HepG2 (cell line): ENCODE measurements around the gene SCN9A. TPM values are rescaled to one million over a fixed set of nuclear protein-coding genes. Genes with fewer than 3 reads are reported as not detected.
"Not testable (repeated sequence)": the region's sequence is repeated elsewhere in the genome, so short reads cannot be mapped to it uniquely, and the experiment has no call there.

Experiments
- ATAC-seq: fragments of 200-7000 bp; cut with Tn5 transposase; 3 replicates; pipeline ENCODE4 v1.9.1; 2020; ENCODE audit warnings: mild to moderate bottlenecking, moderate library complexity
- BruUV-seq: library from RNA; stranded (reverse); fragments of 400-500 nt; replicated peaks from 2 replicates; lab custom pipeline; 2021; lab: Mats Ljungman, UMichigan
- CTCF ChIA-PET: fragments of 300-600 bp; formaldehyde crosslinking; extraction: SDS; loops from one replicate; lab custom pipeline; 2021; ENCODE audit warnings: low total read pairs, inconsistent platforms, low intra/inter-chr PET ratio; lab: Yijun Ruan, JAX
- POLR2A ChIA-PET: fragments of 350-600 bp; sonication (Branson Sonifier 250); formaldehyde crosslinking; loops from one replicate; lab custom pipeline; 2020; ENCODE audit warnings: antibody characterized with exemption, inconsistent platforms; lab: Yijun Ruan, JAX
- DNase-seq: peaks from one replicate; pipeline ENCODE4 v3.0.0-alpha.2; 2015; ENCODE audit warnings: low spot score
- FAIRE-seq: peaks from 3 replicates; lab custom pipeline; 2011; peaks lifted over from hg19 to GRCh38; lab: Jason Lieb, UNC
- H2AFZ ChIP-seq: one replicate; pipeline ENCODE4 v1.6.1; 2011; ENCODE audit warnings: low read length, inconsistent platforms
- H3K27ac ChIP-seq: fragments of 300-600 bp; 3 replicates; pipeline ENCODE4 v1.8.0; 2011; ENCODE audit warnings: mixed run types, mild to moderate bottlenecking, mixed read lengths, low read length, inconsistent platforms; ENCODE audit not compliant: insufficient read depth; ENCODE audit errors: extremely low read length
- H3K27me3 ChIP-seq, 2 experiments: fragments of 200-600 bp in 1 of 2; 2 replicates in 1 of 2; 3 replicates in 1 of 2; pipeline versions ENCODE4 v1.6.0 to v1.8.0; 2011; ENCODE audit warnings: low read length in 2 of 2, mild to moderate bottlenecking in 2 of 2, moderate library complexity in 2 of 2, inconsistent platforms in 1 of 2; ENCODE audit not compliant: insufficient read depth in 2 of 2, control insufficient read depth in 1 of 2
- H3K36me3 ChIP-seq, 2 experiments: fragments of 200-600 bp in 1 of 2; replicated peaks in 1 of 2; 2 replicates in 1 of 2; 3 replicates in 1 of 2; pipeline versions ENCODE4 v1.5.1 to v1.8.0; 2011; ENCODE audit warnings: low read length in 2 of 2, inconsistent platforms in 1 of 2; ENCODE audit not compliant: insufficient read depth in 2 of 2, control insufficient read depth in 1 of 2
- H3K4me1 ChIP-seq: 2 replicates; pipeline ENCODE4 v1.5.1; 2012; ENCODE audit warnings: low read length, inconsistent platforms; ENCODE audit not compliant: insufficient read depth
- H3K4me2 ChIP-seq: 2 replicates; pipeline ENCODE4 v1.6.0; 2011; ENCODE audit warnings: low read depth, low read length, inconsistent platforms
- H3K4me3 ChIP-seq, 3 experiments: fragments of 200-600 bp in 1 of 3; sonication (generic), shearing (Covaris generic) in 1 of 3; replicated peaks in 1 of 3; 2 replicates each; pipeline ENCODE4 v1.5.1; 2011 to 2016; ENCODE audit warnings: low read length in 3 of 3, inconsistent platforms in 2 of 3, low read depth in 2 of 3, mild to moderate bottlenecking in 2 of 3, control low read depth in 1 of 3, mixed read lengths in 1 of 3; ENCODE audit not compliant: insufficient read depth in 1 of 3
- H3K79me2 ChIP-seq: one replicate; pipeline ENCODE4 v1.6.1; 2011; ENCODE audit warnings: low read length, inconsistent platforms; ENCODE audit not compliant: insufficient read depth
- H3K9ac ChIP-seq: 2 replicates; pipeline ENCODE4 v1.6.0; 2011; ENCODE audit warnings: mild to moderate bottlenecking, low read depth, low read length, inconsistent platforms; ENCODE audit not compliant: insufficient read depth
- H3K9me3 ChIP-seq: 2 replicates; pipeline ENCODE4 v1.5.1; 2012; ENCODE audit warnings: mild to moderate bottlenecking, low read length
- H4K20me1 ChIP-seq: 2 replicates; pipeline ENCODE4 v1.6.0; 2011; ENCODE audit warnings: inconsistent platforms, mild to moderate bottlenecking, low read length, moderate library complexity; ENCODE audit not compliant: insufficient read depth
- MAFF ChIP-seq: IDR thresholded peaks from 2 replicates; pipeline ENCODE4 v1.6.1; 2011; ENCODE audit warnings: low read depth, low read length, improper control_type of control experiment
- MAFK ChIP-seq, 2 experiments: IDR thresholded peaks in 1 of 2; conservative IDR thresholded peaks in 1 of 2; 2 replicates each; pipeline ENCODE4 v1.6.1; 2011; ENCODE audit warnings: improper control_type of control experiment in 2 of 2, low read length in 2 of 2
- ZNF317 ChIP-seq: sonication (generic); formaldehyde crosslinking; IDR thresholded peaks from 2 replicates; pipeline ENCODE4 v1.5.0; 2020; ENCODE audit warnings: mild to moderate bottlenecking, missing genetic modification reagents
- ZNF430 ChIP-seq: sonication (generic); formaldehyde crosslinking; IDR thresholded peaks from 2 replicates; pipeline ENCODE4 v1.9.0; 2021; ENCODE audit warnings: mild to moderate bottlenecking, missing genetic modification reagents
- WGBS: methylation state at CpG from one replicate; pipeline ENCODE4 v1.1.6; 2017; ENCODE audit warnings: low lambda C conversion rate; 5-methylcytosine and 5-hydroxymethylcytosine counted together
- in situ Hi-C: cut with HindIII; loops from 2 replicates; pipeline ENCODE4 v1.10.0; 2017; ENCODE audit warnings: low pct_unique_long_range_greater_than_20kb; ENCODE audit not compliant: extremely low pct_ligation_motif_present
- intact Hi-C: fragments of 100-400 bp; cut with micrococcal nuclease; formaldehyde crosslinking; loops from one replicate; pipeline ENCODE4 v1.10.0; 2022; ENCODE audit not compliant: unreplicated experiment
- polyA plus RNA-seq, 8 experiments: library from polyadenylated mRNA; depleted of rRNA in 3 of 8; stranded (reverse) in 7 of 8; unstranded in 1 of 8; fragments of >200 nt; fragmentation: Illumina TruSeq in 4 of 8; extraction: Trizol in 4 of 8; gene quantifications; 2 replicates each; pipeline versions ENCODE4 v1.2.1 to v1.2.3, GENCODE V29; 2011 to 2016; ENCODE audit warnings: low read depth in 4 of 8, missing spikeins in 1 of 8, mixed read lengths in 1 of 8; ENCODE audit not compliant: insufficient read depth in 1 of 8
- total RNA-seq, 5 experiments: library from RNA; depleted of rRNA; stranded (reverse); fragments of >200 nt; fragmentation: Illumina TruSeq; extraction: Trizol; gene quantifications; 2 replicates each; pipeline ENCODE4 v1.2.3, GENCODE V29; 2016; ENCODE audit warnings: low read depth in 1 of 5

SCN9A gene
- total and polyA plus RNA-seq, 2 of the 13 experiments (the other 11 are each of a cell fraction or from before 2014, with no cell fraction given), result 15.3 to 24.3 TPM

DNA sequence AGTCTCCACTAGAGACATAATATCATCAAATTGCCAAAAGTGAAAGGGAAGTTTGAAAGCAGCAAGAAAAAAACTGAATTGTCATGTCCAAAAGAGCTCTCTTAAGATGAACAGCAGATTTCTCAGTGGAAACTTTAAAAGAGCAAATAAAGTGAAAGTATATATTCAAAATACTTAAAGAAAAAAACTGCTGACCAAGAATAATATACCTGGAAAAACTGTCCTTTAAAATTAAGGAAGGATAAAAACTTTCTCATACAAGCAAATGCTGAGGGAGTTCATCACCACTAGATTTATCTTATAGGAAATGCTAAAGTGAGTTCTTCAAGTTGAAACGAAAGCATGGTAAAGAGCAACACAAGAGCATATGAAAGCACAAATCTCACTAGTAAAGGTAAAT lies 164.7 kb downstream of the SCN9A start:
- WGBS, result 98% methylated on average over 1 of the region's 1 CpG
- H3K79me2 ChIP-seq, result no peaks in the 10 kb centered on the region
- peak; percentile 55 to 80 for TF ChIP-seq MAFK (conservative IDR thresholded peaks at IDR 0.05 in 1 of 2, IDR thresholded peaks at IDR 0.05 in 1 of 2; ENCODE audit: low read length in 2 of 2)
- TF ChIP-seq MAFF, result peak; percentile 55
- no peak for TF ChIP-seq ZNF430 (CRISPR knock-in tag)
- TF ChIP-seq ZNF317 (CRISPR knock-in tag), result peak; percentile 73; the same call in 1 of the 2 replicates
- H3K27me3 ChIP-seq, result no peaks in the 10 kb centered on the region
- no peak for ATAC-seq
- CTCF ChIA-PET, result no interaction called here
- no peak for FAIRE-seq
- in situ Hi-C loops, result no loop called here
- H3K9me3 ChIP-seq, result peaks cover 8% of the 10 kb centered on the region
- no peaks in the 10 kb centered on the region for H4K20me1 ChIP-seq
- no TSS peak for BruUV-seq
- POLR2A ChIA-PET, result no interaction called here
- H3K4me3 ChIP-seq, result no peak overlapping the region
- H3K9ac ChIP-seq, result no peak overlapping the region
- H3K4me2 ChIP-seq, result no peak overlapping the region
- DNase-seq, result no peak
- intact Hi-C loops, result no loop called here
- H3K4me1 ChIP-seq, result no peaks in the 10 kb centered on the region
- 0 out of 5 replicates have a peak, but pooled peaks cover 0 to 3% of the 10 kb centered on the region in 2 experiments for H3K36me3 ChIP-seq
- H2AFZ ChIP-seq, result no peak overlapping the region
- H3K27ac ChIP-seq, result no peak overlapping the region

DNA sequence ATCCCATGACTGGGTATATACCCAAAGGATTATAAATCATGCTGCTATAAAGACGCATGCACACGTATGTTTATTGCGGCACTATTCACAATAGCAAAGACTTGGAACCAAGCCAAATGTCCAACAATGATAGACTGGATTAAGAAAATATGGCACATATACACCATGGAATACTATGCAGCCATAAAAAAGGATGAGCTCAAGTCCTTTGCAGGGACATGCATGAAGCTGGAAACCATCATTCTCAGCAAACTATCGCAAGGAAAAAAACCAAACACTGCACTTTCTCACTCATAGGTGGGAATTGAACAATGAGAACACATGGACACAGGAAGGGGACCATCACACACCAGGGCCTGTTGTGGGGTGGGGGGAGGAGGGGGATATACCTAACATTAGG lies 165.8 kb downstream of the SCN9A start:
- H3K4me3 ChIP-seq, H3K36me3 ChIP-seq, H4K20me1 ChIP-seq, ATAC-seq, H3K4me1 ChIP-seq, H3K79me2 ChIP-seq, CTCF ChIA-PET, DNase-seq, H3K9me3 ChIP-seq, H3K4me2 ChIP-seq, H3K27me3 ChIP-seq, BruUV-seq, intact Hi-C loops, H3K27ac ChIP-seq, FAIRE-seq, POLR2A ChIA-PET, H3K9ac ChIP-seq, in situ Hi-C loops, H2AFZ ChIP-seq: not testable (repeated sequence)
- 97% methylated on average over 4 of the region's 4 CpGs for WGBS
